Vagina (tissue), 2 donors: ENCODE measurements around the gene CHRNA1.

ENCODE experiments used
- CTCF ChIP-seq, 3 experiments: fragments of 450-650 bp in 2 of 3; fragments of 200-600 bp in 1 of 3; sonication (generic) in 1 of 3; IDR thresholded peaks; one replicate each; pipeline ENCODE4 v1.5.1; 2017 to 2019; ENCODE audit warnings: antibody characterized with exemption in 3 of 3, mild to moderate bottlenecking in 2 of 3, moderate library complexity in 2 of 3
- POLR2A ChIP-seq, 2 donors: fragments of 450-650 bp; IDR thresholded peaks; one replicate each; pipeline ENCODE4 v1.6.1; 2017; ENCODE audit warnings: antibody characterized with exemption in 2 of 2, mild to moderate bottlenecking in 2 of 2, moderate library complexity in 2 of 2

- TF ChIP-seq CTCF (IDR thresholded peaks at IDR 0.05) = no peak
- TF ChIP-seq POLR2A (IDR thresholded peaks at IDR 0.05) = no peak
Measured at GRCh38 chr2:174776223-174776622, 12.0 kb upstream of the CHRNA1 start.
